Endothelial cell of umbilical vein (primary cell): Measurements from ENCODE around the gene FOLR2.
"Not testable (repeated sequence)": the region's sequence is repeated elsewhere in the genome, so short reads cannot be mapped to it uniquely, and the experiment has no call there.

Source experiments
- POLR2A ChIP-seq: IDR thresholded peaks from 2 replicates; pipeline ENCODE4 v1.6.1; 2012; ENCODE audit warnings: low read depth, mild to moderate bottlenecking, control low read depth, low read length
- TF ChIP-seq, protein P1 (sequence below), 2 donors: IDR thresholded peaks; 1 replicate in 1 of 2; 2 replicates in 1 of 2; pipeline ENCODE4 v1.5.1; 2011; ENCODE audit warnings: low read length in 2 of 2, mild to moderate bottlenecking in 2 of 2, moderate library complexity in 2 of 2, control low read depth in 1 of 2, inconsistent platforms in 1 of 2, low read depth in 1 of 2; ENCODE audit not compliant: insufficient read depth in 1 of 2; ENCODE audit errors: extremely low read depth in 1 of 2

- not testable (repeated sequence) for TF ChIP-seq POLR2A
- TF ChIP-seq, protein P1, sequence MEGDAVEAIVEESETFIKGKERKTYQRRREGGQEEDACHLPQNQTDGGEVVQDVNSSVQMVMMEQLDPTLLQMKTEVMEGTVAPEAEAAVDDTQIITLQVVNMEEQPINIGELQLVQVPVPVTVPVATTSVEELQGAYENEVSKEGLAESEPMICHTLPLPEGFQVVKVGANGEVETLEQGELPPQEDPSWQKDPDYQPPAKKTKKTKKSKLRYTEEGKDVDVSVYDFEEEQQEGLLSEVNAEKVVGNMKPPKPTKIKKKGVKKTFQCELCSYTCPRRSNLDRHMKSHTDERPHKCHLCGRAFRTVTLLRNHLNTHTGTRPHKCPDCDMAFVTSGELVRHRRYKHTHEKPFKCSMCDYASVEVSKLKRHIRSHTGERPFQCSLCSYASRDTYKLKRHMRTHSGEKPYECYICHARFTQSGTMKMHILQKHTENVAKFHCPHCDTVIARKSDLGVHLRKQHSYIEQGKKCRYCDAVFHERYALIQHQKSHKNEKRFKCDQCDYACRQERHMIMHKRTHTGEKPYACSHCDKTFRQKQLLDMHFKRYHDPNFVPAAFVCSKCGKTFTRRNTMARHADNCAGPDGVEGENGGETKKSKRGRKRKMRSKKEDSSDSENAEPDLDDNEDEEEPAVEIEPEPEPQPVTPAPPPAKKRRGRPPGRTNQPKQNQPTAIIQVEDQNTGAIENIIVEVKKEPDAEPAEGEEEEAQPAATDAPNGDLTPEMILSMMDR (IDR thresholded peaks at IDR 0.05; ENCODE audit: extremely low read depth in 1 of 2, insufficient read depth in 1 of 2, low read depth in 1 of 2, low read length in 2 of 2): not testable (repeated sequence)
Measured at GRCh38 chr11:72266960-72267359, 50.4 kb downstream of the FOLR2 start.
